Bone marrow (tissue), 2 donors: ENCODE results near the gene SLC39A13.

Source experiments
- DNase-seq, 2 donors: peaks; one replicate each; lab custom pipeline; 2025; lab: John Stamatoyannopoulos, UW

The SLC39A13 gene

DNA sequence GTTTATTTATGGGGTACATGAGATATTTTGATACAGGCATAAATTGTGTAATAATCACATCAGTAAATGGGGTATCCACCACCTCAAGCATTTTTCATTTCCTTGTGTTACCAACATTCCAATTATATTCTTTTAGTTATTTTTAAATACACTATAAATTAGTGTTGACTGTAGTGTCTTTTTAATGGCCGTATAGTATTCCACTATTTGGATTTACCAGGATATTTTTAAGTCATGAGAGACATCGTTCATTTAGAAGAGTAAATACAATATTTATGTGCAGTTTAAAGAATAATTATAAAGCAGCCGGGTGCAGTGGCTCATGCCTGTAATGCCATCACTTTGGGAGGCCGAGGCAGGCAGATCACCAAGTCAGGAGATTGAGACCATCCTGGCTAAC lies 23.9 kb upstream of the SLC39A13 start:
- DNase-seq: no peak

DNA sequence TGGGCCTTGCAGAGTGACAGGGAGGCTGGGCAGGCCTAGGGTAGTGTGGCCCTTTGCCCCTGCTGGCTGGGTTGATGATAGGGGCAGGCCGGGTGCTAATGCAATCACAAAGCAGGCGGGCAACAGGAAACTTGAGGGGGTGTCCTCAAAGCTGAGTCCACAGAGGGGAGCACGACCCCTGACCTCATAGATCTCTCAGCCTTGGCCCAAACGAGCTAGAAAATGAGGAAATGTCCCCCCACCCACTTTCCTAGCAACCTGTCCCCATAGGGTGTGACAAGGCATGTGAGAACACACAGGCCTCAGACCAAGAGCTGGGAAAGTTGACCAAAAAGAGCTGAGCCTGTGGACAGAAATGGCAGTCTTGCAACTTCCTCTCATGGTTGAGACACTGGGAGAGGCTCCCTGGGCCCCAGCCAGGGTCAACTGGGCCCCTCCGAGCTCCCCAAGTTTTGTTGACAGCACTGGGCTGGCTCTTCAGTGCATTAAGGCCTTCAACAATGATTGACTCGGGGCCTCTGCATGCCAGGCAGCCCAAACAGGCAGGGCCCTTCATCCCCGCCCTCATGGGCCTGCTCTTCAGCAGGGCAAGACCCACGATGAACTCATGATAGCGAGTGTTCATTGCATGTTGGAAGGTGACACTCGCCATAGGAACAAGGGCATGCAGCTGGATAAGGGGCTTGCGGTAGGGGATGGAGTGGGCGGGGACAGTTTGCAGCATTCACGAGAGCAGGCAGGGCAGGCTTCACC lies 20.3 kb upstream of the SLC39A13 start:
- peak in 1 of 2 donors; percentile 27 for DNase-seq

GRCh38 chr11:47388697-47389576 lies 19.5 kb upstream of the SLC39A13 start:
- DNase-seq: no peak

- no peak for DNase-seq
These were observed 18.6 kb upstream of the SLC39A13 start for GRCh38 chr11:47389577-47390421.

DNA sequence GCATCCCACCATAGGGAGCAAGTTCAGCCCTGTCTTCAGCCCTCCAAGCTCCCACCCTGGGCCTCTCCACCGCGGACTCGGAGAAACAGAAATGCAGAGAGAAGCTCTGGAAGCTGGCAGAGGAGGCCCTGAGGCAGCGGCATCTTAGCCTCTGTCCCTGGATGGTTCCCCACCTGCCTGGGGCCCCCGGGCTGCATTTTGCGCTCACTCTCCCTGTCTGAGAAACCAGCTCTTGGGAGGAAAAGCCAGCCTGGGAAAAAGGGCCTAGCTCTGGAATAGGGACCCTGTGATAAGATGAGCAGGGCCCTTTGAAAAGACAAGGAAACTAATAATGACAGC lies 18.0 kb upstream of the SLC39A13 start:
- no peak for DNase-seq

- DNase-seq: peak in 1 of 2 donors; percentile 75
These were observed 17.3 kb upstream of the SLC39A13 start for GRCh38 chr11:47391077-47391583.

DNA sequence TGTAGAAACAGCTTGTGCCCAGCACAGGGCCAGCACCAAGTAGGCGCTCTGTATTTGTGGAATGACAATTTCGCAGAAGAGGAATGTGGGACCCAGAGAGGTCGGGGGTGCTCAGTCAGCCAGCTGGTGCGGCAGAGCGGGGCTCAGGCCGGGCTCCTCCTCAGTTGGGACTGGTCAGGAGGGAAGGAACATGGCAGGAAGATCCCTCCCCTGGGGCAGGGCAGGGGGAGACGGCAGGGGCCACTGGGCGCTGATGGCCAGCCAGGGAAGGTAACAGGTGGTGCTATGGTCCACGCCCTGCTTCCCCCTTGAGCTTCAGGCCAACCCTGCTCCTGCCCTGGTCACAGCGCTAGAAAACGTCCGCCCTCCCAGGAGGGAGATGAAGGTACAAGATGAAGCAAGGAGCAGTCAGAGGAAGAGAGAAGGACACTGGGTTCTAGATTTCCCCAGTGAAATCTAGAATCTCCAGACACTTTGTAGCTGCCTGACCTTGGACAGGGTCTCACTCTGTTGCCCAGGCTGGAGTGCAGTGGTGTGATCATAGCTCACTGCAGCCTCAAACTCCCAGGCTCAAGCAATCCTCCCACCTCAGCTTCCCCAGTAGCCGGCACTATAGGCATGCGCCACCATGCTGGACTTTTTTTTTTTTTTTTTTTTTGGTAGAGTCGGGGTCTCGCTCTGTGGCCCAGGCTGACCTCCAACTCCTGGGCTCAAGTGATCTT lies 16.5 kb upstream of the SLC39A13 start:
- DNase-seq: no peak

- no peak for DNase-seq
These were observed 15.7 kb upstream of the SLC39A13 start for GRCh38 chr11:47392546-47393162.

GRCh38 chr11:47393163-47394049 lies 15.0 kb upstream of the SLC39A13 start:
- peak; percentile 38 to 60 for DNase-seq

DNA sequence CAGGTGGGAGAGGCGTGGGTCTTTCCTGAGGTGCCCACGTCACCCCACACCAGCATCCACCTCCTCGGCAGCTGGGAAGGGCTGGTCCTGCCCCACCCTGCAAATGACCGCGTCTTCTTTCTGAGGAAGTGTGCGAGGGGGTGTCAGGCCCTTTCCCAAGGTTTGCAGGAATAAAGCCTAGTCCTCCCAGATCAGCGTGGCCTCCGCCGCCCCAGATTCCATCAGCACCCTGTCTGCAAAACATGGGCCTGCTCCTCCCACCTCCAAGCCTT lies 14.4 kb upstream of the SLC39A13 start:
- DNase-seq: no peak

DNA sequence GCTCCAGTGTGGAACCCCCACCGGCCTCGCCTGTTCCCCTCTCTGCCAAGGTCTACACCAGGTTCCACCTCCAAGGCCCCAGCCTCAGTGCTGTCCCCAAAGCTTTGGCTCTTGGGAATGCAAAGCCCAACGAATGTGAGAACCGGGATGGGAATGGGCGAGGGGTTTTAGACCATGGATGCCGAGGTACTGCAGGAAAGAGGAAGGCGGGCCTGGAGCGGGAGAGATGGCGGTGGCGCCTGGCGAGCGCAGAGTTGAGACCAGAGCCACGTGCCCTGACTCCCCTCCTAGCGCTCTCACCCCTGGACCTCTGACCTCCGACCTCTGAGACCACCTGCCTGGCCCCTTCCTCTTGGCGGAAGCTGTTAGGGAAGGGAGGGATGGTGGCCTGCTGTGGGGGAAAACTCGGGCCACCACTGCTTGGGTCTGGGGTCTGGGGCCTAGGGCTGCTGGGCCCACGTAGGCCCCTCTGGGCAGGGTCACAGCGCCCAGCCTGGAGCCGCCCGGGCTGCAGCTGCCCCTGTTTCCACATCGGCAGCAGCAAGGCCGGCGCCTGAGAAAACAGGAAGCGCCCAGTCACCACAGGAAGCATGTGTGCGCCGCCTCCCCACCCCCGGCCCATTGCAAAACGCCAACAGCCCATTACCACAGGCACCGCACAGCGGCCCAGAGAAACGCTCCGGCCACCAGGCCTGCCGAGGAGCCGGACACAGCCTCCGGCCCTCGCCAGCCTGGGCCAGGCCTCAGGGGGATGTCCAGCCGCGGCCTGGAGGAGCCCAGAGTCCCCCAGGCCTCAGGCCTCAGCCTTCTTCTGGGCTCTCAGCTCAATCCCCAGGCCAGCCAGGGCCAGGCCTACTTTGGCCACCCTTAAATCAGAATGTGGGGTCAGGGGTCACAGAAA lies 13.8 kb upstream of the SLC39A13 start:
- DNase-seq: peak; percentile 61 to 83

DNA sequence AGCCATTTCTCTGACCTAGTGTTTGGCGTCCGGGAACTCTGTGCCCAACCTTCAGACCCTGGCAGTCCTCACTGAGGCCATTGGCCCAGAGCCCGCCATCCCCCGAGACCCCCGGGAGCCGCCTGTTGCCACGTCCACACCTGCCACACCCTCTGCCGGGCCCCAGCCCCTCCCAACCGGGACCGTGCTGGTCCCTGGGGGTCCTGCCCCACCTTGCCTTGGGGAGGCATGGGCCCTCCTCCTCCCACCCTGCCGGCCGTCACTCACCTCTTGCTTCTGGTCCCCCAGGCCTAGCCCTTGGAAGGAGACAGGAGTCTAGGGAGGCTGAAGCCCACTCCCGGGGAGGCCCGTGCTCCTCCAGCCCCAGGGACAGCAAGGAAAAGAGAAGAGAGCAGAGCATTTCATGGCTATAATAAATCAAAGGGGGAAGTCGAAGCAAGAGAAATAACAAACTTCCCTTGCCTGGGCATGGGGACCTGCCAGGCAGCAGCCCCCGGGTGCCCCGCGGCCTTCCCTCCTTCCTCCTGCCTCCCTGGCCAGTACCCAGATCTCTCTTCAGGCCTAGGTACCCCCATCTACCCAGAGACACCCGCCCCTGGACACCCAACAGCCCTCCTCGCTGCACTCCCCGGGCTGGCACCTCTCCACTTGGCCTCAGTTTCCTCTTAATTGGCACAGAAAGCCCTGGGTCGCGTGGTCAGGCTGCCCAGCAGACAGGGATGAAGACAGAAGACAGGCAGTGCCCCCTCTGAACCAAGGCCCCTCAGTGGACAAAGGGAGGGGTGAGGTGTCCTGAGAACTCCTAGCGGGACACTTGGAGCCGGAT lies 13.0 kb upstream of the SLC39A13 start:
- DNase-seq: peak in 1 of 2 donors; percentile 10

GRCh38 chr11:47396049-47396320 lies 12.4 kb upstream of the SLC39A13 start:
- no peak for DNase-seq

- DNase-seq: no peak
These were observed 10.4 kb upstream of the SLC39A13 start for GRCh38 chr11:47398011-47398410.

GRCh38 chr11:47398551-47398950 lies 9.8 kb upstream of the SLC39A13 start:
- DNase-seq: no peak

DNA sequence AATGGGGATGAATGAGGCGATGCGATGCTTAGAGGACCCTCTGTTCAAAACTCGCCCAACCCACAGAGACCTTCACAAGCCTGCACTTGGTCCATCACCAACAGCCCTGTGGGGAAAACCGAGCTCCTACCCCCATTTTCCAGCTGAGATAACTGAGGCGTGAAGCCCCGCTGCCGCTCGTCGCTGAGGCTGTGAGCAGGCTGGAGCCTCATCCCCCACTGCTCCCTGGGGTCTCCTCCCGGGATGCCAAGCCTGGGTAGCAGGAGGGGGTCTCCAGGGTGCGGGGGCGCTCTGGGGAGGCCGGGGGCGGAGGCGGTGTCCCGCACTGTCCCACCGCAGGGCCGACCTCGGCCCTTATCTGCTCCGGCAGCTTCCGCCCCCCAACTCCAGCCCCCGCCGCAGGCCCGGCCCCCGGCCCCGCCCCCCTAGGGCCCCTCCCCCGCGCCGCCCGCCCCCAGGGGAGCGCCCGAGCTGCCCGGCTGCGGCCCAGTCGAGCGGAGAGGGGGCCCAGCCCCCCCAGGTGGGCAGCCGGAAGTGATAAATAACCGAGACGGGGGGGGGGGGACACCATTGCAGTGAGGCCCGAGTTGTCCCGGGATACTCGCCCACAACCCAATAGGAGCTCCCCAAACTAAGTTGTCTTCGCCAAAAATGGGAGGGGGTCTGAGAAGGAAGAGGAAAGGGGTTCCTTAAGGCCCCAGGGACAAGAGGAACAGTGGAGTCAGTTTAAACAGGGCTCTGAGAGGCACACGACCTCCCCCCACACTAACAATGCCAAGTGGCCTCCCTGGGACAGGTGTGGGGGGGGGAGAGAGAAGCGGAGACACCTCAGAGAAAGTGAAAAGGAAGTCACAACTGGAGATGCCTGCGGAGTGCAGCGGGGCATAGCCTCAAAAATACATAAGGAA lies 8.3 kb upstream of the SLC39A13 start:
- DNase-seq: peak in 1 of 2 donors; percentile 6

GRCh38 chr11:47400768-47401279 lies 7.6 kb upstream of the SLC39A13 start:
- DNase-seq: no peak
